HEK293 (cell line): ENCODE results near the gene CRYZL1.
"Not testable (repeated sequence)": the region's sequence is repeated elsewhere in the genome, so short reads cannot be mapped to it uniquely, and the experiment has no call there.

Experiments used
- CTCF ChIA-PET: fragments of 350-600 bp; formaldehyde crosslinking; extraction: SDS; loops from one replicate; lab custom pipeline; 2021; ENCODE audit warnings: antibody characterized with exemption; lab: Yijun Ruan, JAX
- POLR2A ChIA-PET: fragments of 300-600 bp; formaldehyde crosslinking; extraction: SDS; loops from one replicate; lab custom pipeline; 2020; ENCODE audit warnings: antibody characterized with exemption, inconsistent platforms; lab: Yijun Ruan, JAX
- H3K27ac ChIP-seq: fragments of 200-500 bp; sonication (Bioruptor generic); 2 replicates; pipeline ENCODE4 v1.5.1; 2014; ENCODE audit warnings: low read depth, low read length, control low read depth, inconsistent platforms; ENCODE audit errors: extremely low read depth
- H3K36me3 ChIP-seq, 2 experiments: fragments of 200-500 bp in 1 of 2; sonication (Bioruptor generic) in 1 of 2; 1 replicate in 1 of 2; 2 replicates in 1 of 2; pipeline ENCODE4 v1.5.1; 2014 to 2017; ENCODE audit warnings: inconsistent platforms in 2 of 2, low read length in 2 of 2; ENCODE audit not compliant: control insufficient read depth in 2 of 2, insufficient read depth in 1 of 2
- H3K4me1 ChIP-seq: fragments of 200-500 bp; sonication (Bioruptor generic); 2 replicates; pipeline ENCODE4 v1.5.1; 2014; ENCODE audit warnings: mild to moderate bottlenecking, low read length, inconsistent platforms; ENCODE audit not compliant: control insufficient read depth, insufficient read depth
- H3K4me3 ChIP-seq: 2 replicates; pipeline ENCODE4 v1.5.1; 2011; ENCODE audit warnings: low read depth, mild to moderate bottlenecking, control low read depth, low read length, moderate library complexity
- H3K9me3 ChIP-seq: fragments of 200-500 bp; sonication (Bioruptor generic); 2 replicates; pipeline ENCODE4 v1.5.1; 2014; ENCODE audit warnings: low read depth, low read length, inconsistent platforms; ENCODE audit not compliant: control insufficient read depth, insufficient read depth
- SCRT1 ChIP-seq: fragments of 450-650 bp; formaldehyde crosslinking; IDR thresholded peaks from 2 replicates; pipeline ENCODE4 v1.5.1; 2016; ENCODE audit warnings: missing biosample characterization, missing genetic modification characterization, borderline replicate concordance
- TRIM28 ChIP-seq: IDR thresholded peaks from 2 replicates; pipeline ENCODE4 v1.6.1; 2011; ENCODE audit warnings: low read length, control low read depth, borderline replicate concordance
- YY2 ChIP-seq: fragments of 450-650 bp; formaldehyde crosslinking; IDR thresholded peaks from 2 replicates; pipeline ENCODE4 v1.5.1; 2016; ENCODE audit warnings: missing biosample characterization, missing genetic modification characterization
- ZBTB20 ChIP-seq: fragments of 450-650 bp; formaldehyde crosslinking; IDR thresholded peaks from 2 replicates; pipeline ENCODE4 v1.5.1; 2016; ENCODE audit warnings: missing biosample characterization, missing genetic modification characterization
- ZNF10 ChIP-seq: fragments of 450-650 bp; formaldehyde crosslinking; IDR thresholded peaks from 2 replicates; pipeline ENCODE4 v1.5.1; 2017; ENCODE audit warnings: missing biosample characterization, missing genetic modification characterization
- ZNF248 ChIP-seq: fragments of 450-650 bp; formaldehyde crosslinking; IDR thresholded peaks from 2 replicates; pipeline ENCODE4 v1.5.1; 2017; ENCODE audit warnings: missing biosample characterization, missing genetic modification characterization
- ZNF335 ChIP-seq: fragments of 450-650 bp; formaldehyde crosslinking; conservative IDR thresholded peaks from 2 replicates; pipeline ENCODE4 v1.5.1; 2016; ENCODE audit warnings: missing biosample characterization, missing genetic modification characterization
- ZNF558 ChIP-seq: fragments of 450-650 bp; formaldehyde crosslinking; IDR thresholded peaks from 2 replicates; pipeline ENCODE4 v1.5.1; 2016; ENCODE audit warnings: missing biosample characterization, missing genetic modification characterization
- ZNF701 ChIP-seq: fragments of 450-650 bp; formaldehyde crosslinking; IDR thresholded peaks from 2 replicates; pipeline ENCODE4 v1.5.1; 2016; ENCODE audit warnings: missing biosample characterization, missing genetic modification characterization
- ZNF707 ChIP-seq: fragments of 450-650 bp; formaldehyde crosslinking; IDR thresholded peaks from 2 replicates; pipeline ENCODE4 v1.5.1; 2016; ENCODE audit warnings: missing biosample characterization, missing genetic modification characterization
- TF ChIP-seq, protein P1 (sequence below): fragments of 450-650 bp; formaldehyde crosslinking; IDR thresholded peaks from 2 replicates; pipeline ENCODE4 v1.5.1; 2016; ENCODE audit warnings: missing biosample characterization, missing genetic modification characterization
- TF ChIP-seq, protein P2 (sequence below): fragments of 450-650 bp; formaldehyde crosslinking; IDR thresholded peaks from 2 replicates; pipeline ENCODE4 v1.5.1; 2016; ENCODE audit warnings: missing biosample characterization, missing genetic modification characterization
- TF ChIP-seq, protein P3 (sequence below): fragments of 450-650 bp; formaldehyde crosslinking; IDR thresholded peaks from 2 replicates; pipeline ENCODE4 v1.5.1; 2016; ENCODE audit warnings: missing biosample characterization, missing genetic modification characterization
- TF ChIP-seq, protein P4 (sequence below): fragments of 450-650 bp; formaldehyde crosslinking; IDR thresholded peaks from 2 replicates; pipeline ENCODE4 v1.5.1; 2016; ENCODE audit warnings: missing biosample characterization, missing genetic modification characterization, borderline replicate concordance
- TF ChIP-seq, protein P5 (sequence below): fragments of 450-650 bp; formaldehyde crosslinking; IDR thresholded peaks from 2 replicates; pipeline ENCODE4 v1.5.1; 2016; ENCODE audit warnings: missing biosample characterization, missing genetic modification characterization

CRYZL1 gene

DNA sequence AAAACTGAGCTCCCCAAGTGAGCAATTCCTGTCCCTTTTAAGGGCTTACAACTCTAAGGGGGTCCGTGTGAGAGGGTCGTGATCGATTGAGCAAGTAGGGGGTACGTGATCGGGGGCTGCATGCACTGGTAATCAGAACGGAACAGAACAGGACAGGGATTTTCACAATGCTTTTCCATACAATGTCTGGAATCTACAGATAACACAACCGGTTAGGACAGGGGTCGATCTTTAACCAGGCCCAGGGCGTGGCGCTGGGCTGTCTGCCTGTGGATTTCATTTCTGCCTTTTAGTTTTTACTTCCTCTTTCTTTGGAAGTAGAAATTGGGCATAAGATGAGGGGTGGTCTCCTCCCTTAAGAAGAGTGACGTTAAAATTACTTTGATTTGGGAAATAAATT is 24.0 kb downstream of the CRYZL1 start:
- POLR2A ChIA-PET, H3K4me1 ChIP-seq, H3K4me3 ChIP-seq, H3K9me3 ChIP-seq, H3K27ac ChIP-seq: not testable (repeated sequence)
- CTCF ChIA-PET, result interaction anchor here (1.2 kb wide), 1 partner anchor 12 kb away, joined by 3 read pairs; no protein-coding TSS in a partner anchor
- H3K36me3 ChIP-seq, result peaks cover 48 to 49% of the 10 kb centered on the region in 2 experiments

DNA sequence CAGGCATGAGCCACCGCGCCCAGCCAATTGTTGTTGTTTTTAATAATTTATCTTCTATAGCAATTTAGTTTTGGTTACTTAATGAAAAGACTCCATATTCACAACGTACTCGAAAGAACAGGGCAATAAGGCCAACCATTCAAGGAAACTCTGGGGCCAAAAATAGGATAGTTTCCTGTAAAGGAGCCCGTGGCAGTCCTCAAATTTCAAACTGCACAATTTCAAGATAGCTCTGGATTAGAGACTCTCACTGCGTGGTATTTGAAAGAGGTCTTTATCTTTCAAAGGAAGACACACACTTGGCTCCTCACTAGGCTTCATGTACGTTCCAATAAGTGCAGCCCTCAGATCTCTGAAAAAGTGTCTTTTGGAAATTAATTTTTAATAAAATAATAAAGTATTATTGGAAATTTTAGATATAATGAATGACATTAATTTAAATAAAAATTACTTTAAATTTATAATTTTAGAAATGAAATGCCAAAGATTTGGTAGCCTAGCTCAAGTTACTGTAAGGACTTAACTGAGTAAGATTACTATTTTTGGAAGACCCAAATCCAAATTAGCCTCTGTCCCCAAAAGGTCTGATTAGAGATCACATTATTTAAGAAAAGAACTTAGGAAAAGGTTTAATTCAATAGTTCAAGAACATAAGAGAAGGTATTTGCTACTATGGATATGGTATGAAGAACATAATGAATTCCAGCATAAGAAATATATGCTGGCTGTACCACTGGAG is 30.4 kb downstream of the CRYZL1 start:
- POLR2A ChIA-PET, result interaction anchor here (1.2 kb wide), 1 partner anchor 10 kb away, joined by 3 read pairs; no protein-coding TSS in a partner anchor
- Histone ChIP-seq H3K9me3 (no peaks in the 10 kb centered on the region), H3K27ac (no peak overlapping the region), H3K4me3 (no peak overlapping the region), H3K36me3 (peaks cover 43 to 68% of the 10 kb centered on the region in 2 experiments), H3K4me1 (no peaks in the 10 kb centered on the region)
- CTCF ChIA-PET, result interaction anchor here (0.6 to 1.2 kb wide), 4 partner anchors 10 to 1459 kb away, joined by 3 to 5 read pairs (median 4); no protein-coding TSS in a partner anchor
- TF ChIP-seq ZBTB20 (no peak), YY2 (tag by site-specific recombination) (no peak), ZNF335 (no peak), ZNF558 (tag by site-specific recombination) (no peak), TRIM28 (no peak), ZNF701 (tag by site-specific recombination) (no peak), ZNF248 (tag by site-specific recombination) (no peak), ZNF10 (tag by site-specific recombination) (no peak), ZNF707 (tag by site-specific recombination) (no peak), SCRT1 (tag by site-specific recombination) (no peak)
- TF ChIP-seq, protein P1, sequence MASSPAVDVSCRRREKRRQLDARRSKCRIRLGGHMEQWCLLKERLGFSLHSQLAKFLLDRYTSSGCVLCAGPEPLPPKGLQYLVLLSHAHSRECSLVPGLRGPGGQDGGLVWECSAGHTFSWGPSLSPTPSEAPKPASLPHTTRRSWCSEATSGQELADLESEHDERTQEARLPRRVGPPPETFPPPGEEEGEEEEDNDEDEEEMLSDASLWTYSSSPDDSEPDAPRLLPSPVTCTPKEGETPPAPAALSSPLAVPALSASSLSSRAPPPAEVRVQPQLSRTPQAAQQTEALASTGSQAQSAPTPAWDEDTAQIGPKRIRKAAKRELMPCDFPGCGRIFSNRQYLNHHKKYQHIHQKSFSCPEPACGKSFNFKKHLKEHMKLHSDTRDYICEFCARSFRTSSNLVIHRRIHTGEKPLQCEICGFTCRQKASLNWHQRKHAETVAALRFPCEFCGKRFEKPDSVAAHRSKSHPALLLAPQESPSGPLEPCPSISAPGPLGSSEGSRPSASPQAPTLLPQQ (tag by site-specific recombination), result no peak
- TF ChIP-seq, protein P2, sequence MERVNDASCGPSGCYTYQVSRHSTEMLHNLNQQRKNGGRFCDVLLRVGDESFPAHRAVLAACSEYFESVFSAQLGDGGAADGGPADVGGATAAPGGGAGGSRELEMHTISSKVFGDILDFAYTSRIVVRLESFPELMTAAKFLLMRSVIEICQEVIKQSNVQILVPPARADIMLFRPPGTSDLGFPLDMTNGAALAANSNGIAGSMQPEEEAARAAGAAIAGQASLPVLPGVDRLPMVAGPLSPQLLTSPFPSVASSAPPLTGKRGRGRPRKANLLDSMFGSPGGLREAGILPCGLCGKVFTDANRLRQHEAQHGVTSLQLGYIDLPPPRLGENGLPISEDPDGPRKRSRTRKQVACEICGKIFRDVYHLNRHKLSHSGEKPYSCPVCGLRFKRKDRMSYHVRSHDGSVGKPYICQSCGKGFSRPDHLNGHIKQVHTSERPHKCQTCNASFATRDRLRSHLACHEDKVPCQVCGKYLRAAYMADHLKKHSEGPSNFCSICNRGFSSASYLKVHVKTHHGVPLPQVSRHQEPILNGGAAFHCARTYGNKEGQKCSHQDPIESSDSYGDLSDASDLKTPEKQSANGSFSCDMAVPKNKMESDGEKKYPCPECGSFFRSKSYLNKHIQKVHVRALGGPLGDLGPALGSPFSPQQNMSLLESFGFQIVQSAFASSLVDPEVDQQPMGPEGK, result no peak
- TF ChIP-seq, protein P3, sequence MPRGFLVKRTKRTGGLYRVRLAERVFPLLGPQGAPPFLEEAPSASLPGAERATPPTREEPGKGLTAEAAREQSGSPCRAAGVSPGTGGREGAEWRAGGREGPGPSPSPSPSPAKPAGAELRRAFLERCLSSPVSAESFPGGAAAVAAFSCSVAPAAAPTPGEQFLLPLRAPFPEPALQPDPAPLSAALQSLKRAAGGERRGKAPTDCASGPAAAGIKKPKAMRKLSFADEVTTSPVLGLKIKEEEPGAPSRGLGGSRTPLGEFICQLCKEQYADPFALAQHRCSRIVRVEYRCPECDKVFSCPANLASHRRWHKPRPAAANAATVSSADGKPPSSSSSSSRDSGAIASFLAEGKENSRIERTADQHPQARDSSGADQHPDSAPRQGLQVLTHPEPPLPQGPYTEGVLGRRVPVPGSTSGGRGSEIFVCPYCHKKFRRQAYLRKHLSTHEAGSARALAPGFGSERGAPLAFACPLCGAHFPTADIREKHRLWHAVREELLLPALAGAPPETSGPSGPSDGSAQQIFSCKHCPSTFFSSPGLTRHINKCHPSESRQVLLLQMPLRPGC (tag by site-specific recombination), result no peak
- TF ChIP-seq, all 188 proteins: peak for 0

DNA sequence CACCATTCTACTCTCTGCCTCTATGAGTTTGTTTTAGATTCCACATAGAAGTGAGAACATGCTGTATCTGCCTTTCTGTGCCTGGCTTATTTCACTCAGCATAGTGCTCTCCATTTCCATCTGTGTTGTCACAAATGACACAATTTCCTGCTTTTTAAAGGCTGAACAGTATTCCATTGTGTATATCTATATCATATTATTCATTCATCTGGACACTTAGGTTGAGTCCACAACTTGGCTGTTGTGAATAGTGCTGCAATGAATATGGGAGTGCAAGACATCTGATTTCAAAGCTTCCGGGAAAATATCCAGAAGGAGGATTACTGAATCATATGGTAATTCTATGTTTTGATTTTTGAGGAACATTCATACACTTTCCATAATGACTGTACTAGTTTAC is 33.0 kb downstream of the CRYZL1 start:
- POLR2A ChIA-PET, result interaction anchor here (1.5 kb wide), 1 partner anchor 20 kb away, joined by 5 read pairs; the partner anchor contains the start of gene DONSON
- no peak overlapping the region for H3K4me3 ChIP-seq
- CTCF ChIA-PET, result interaction anchor here (0.6 to 1.0 kb wide), 2 partner anchors 20 to 476 kb away, joined by 3 to 4 read pairs; partner anchors contain the start of gene DONSON
- no peak overlapping the region for H3K27ac ChIP-seq
- peaks cover 41 to 50% of the 10 kb centered on the region in 2 experiments for H3K36me3 ChIP-seq
- no peaks in the 10 kb centered on the region for H3K9me3 ChIP-seq
- TF ChIP-seq ZNF701 (tag by site-specific recombination), result no peak
- TF ChIP-seq, protein P4, sequence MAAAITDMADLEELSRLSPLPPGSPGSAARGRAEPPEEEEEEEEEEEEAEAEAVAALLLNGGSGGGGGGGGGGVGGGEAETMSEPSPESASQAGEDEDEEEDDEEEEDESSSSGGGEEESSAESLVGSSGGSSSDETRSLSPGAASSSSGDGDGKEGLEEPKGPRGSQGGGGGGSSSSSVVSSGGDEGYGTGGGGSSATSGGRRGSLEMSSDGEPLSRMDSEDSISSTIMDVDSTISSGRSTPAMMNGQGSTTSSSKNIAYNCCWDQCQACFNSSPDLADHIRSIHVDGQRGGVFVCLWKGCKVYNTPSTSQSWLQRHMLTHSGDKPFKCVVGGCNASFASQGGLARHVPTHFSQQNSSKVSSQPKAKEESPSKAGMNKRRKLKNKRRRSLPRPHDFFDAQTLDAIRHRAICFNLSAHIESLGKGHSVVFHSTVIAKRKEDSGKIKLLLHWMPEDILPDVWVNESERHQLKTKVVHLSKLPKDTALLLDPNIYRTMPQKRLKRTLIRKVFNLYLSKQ (tag by site-specific recombination), result no peak
- TF ChIP-seq, protein P5, sequence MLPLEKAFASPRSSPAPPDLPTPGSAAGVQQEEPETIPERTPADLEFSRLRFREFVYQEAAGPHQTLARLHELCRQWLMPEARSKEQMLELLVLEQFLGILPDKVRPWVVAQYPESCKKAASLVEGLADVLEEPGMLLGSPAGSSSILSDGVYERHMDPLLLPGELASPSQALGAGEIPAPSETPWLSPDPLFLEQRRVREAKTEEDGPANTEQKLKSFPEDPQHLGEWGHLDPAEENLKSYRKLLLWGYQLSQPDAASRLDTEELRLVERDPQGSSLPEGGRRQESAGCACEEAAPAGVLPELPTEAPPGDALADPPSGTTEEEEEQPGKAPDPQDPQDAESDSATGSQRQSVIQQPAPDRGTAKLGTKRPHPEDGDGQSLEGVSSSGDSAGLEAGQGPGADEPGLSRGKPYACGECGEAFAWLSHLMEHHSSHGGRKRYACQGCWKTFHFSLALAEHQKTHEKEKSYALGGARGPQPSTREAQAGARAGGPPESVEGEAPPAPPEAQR (tag by site-specific recombination), result no peak
- H3K4me1 ChIP-seq, result no peaks in the 10 kb centered on the region
